ENCODE results near the gene FAM107B.

GRCh38 chr10:14531974-14532373 is 242.7 kb downstream of the FAM107B start:
- TF ChIP-seq EZH2 (IDR thresholded peaks at IDR 0.05; ENCODE audit: insufficient read depth, poor library complexity, severe bottlenecking), result no peak
- TF ChIP-seq EZH2phosphoT487 (IDR thresholded peaks at IDR 0.05; ENCODE audit: insufficient read depth, low read depth), result no peak

All from GM23248 (cell line).